Effector CD8-positive, alpha-beta T cell (primary cell): ENCODE measurements around the gene VASN.

ENCODE experiments used
- DNase-seq: peaks from one replicate; lab custom pipeline; 2025; lab: John Stamatoyannopoulos, UW

VASN gene

DNA sequence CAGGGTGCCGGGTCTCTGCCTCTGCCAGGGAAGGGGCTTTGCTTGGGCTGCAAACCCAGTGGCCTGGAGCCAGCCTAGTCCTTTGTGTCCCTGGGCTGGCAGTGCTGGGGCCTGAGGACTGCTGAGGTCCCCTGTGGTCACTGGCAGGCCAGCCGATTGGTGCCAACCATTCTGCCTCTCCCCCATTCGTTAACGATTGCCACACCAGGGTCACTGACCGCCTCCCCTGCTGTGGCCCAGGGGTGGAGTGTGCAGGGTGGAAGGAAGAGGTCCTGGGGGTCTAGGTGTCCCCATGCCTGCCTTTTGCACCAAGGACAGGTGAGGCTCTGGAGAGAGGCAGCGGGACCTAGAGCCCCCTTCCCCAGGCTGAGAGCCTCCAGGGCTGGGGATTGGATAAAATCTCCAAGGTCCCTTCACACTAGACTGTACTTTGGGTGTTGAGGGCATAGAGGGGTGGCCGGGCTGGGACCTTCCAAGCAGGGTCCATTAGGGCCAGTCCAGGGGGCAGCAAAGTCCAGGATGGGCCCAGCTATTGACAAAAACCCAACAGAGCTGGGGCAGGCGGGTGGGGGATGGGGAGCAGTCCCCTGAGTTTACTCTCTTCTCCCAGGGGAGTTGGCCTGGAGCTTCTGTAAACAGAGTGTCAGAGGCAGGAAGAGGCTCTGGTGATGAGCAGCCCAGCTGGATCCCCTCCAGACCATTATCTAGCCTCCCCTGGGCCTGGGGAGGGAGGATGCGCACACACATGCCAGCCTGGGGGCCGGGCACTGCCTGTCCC, 1.1 kb downstream of the VASN start:
- no peak for DNase-seq

- no peak for DNase-seq
These were observed 1.8 kb downstream of the VASN start for GRCh38 chr16:4373356-4373908.

- no peak for DNase-seq
These were observed 2.5 kb downstream of the VASN start for GRCh38 chr16:4373909-4374742.

GRCh38 chr16:4375717-4376116, 4.1 kb downstream of the VASN start:
- DNase-seq = no peak

DNA sequence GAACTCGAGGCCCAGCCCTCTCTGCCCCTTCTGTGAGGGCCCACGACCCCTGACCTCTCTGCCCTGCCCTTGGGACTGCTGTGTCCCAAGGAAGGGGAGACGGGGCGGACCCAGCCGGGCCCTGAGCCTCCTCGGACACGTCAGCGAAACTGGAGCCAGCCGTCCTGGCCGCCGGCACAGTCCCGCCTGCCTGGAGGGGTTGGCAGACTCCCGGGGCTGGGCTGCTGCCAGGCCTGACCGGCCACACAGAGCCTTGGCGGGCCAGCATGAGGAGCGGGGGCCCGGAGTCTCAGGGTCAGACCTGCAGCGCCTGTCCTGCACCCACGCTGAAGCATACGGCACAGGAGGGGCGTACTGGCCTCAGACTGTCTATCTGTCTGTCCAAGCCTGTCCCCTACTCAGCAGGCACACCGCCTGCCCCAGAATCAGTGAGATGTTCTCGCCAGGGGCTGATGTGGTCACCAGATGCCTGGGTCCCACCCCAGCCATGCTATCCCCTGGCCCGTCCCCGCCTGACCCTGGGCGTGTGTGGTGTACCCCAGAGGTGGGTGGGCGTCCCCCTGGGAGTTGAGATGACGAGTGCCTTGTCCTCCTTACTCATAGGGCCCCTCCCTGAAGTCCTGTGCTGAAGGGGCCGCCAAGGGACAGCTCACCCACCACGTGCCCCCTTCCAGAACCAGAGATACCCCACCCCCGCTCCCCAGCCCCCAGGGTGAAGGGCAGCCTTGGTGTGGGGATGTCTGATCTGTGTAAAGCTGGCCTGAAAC, 4.7 kb downstream of the VASN start:
- DNase-seq = no peak

DNA sequence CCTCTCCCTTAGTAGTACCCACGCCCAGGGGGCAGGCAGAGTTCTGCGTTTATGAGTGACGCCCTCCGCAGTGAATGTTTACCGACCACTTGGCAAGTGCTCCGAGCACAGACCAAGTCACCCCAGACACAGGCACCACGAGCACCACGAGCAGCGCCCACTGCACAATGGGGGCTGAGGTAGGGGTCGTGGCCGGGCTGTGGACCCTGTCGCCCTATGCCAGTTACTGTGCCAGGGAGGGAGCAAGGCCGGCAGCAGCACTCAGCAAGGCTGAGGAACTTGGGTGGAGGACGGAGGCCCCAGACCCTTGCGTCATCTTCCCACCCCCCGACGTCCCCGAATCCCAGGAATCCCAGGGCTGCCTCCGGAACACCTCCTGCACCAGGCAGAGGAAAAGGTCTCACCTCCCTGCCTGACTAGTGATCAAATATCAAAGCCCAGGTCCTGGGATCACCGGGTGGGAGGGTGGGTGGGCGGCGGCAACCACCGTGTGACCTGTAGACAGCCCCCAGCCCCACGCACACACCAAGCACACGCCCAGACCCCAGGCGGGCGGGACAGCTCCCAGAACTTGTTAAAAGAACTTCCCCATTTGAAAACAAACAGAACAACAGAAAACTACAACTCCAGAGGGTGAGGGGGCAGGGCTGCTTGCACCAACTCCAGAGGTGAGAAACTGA, 5.4 kb downstream of the VASN start:
- DNase-seq = no peak

- no peak for DNase-seq
These were observed 6.0 kb downstream of the VASN start for GRCh38 chr16:4377573-4378154.

DNA sequence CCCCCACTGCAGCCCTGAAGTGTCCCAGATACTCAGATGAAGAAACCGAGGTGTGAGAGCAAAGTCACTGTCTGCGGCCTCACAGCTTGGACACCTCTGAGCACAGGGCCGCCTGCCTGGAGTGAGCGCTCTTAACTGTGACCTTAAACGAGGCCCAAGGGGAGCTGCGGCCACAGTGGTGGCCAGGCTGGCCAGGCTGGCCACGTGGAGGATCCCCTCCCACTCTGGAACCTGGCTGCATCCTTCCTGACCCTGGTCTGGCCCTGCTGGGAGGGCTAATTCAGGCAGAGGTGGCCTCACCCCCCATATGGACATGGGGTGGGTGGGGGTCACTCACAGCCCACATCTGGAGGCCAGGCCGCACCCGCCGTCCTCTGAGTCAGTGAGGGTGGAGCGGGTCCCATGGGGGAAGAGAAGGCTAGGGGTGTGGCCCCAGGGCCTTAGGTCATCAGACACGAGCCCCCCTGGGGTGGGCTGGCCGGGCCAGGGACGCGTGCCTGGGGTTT, 6.6 kb downstream of the VASN start:
- no peak for DNase-seq

- no peak for DNase-seq
These were observed 7.5 kb downstream of the VASN start for GRCh38 chr16:4378999-4379690.

GRCh38 chr16:4380119-4381063, 8.7 kb downstream of the VASN start:
- DNase-seq = no peak

GRCh38 chr16:4381072-4381934, 9.7 kb downstream of the VASN start:
- no peak for DNase-seq

- no peak for DNase-seq
These were observed 10.5 kb downstream of the VASN start for GRCh38 chr16:4381935-4382794.

DNA sequence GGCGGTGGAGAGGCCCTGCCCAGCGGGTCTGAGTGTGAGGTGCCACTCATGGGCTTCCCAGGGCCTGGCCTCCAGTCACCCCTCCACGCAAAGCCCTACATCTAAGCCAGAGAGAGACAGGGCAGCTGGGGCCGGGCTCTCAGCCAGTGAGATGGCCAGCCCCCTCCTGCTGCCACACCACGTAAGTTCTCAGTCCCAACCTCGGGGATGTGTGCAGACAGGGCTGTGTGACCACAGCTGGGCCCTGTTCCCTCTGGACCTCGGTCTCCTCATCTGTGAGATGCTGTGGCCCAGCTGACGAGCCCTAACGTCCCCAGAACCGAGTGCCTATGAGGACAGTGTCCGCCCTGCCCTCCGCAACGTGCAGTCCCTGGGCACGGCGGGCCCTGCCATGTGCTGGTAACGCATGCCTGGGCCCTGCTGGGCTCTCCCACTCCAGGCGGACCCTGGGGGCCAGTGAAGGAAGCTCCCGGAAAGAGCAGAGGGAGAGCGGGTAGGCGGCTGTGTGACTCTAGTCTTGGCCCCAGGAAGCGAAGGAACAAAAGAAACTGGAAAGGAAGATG, 11.2 kb downstream of the VASN start:
- DNase-seq = no peak

- no peak for DNase-seq
These were observed 12.2 kb downstream of the VASN start for GRCh38 chr16:4383591-4384444.

- no peak for DNase-seq
These were observed 12.9 kb downstream of the VASN start for GRCh38 chr16:4384509-4384942.
